Gastrocnemius medialis (tissue), 4 donors: ENCODE measurements around the gene RNF31. TPM values are rescaled to one million over a fixed set of nuclear protein-coding genes. Genes with fewer than 3 reads are reported as not detected.

Experiments used
- ATAC-seq, 2 donors: fragments of 150-250 bp; one replicate each; pipeline ENCODE4 v1.9.1; 2016
- DNase-seq, 2 donors: peaks; one replicate each; pipeline ENCODE4 v3.0.0-alpha.2; 2019
- H3K27ac ChIP-seq, 4 donors: fragments of 200-600 bp; sonication (generic); 1 replicate in 1 of 4; 2 replicates in 3 of 4; pipeline ENCODE4 v1.5.1; 2016 to 2018; ENCODE audit warnings: mild to moderate bottlenecking in 2 of 4, moderate library complexity in 1 of 4
- H3K27me3 ChIP-seq, 3 donors: fragments of 200-600 bp; sonication (generic) in 2 of 3; 1 replicate in 1 of 3; 2 replicates in 2 of 3; pipeline versions ENCODE4 v1.5.1 to v1.6.0; 2016 to 2019; ENCODE audit warnings: mild to moderate bottlenecking in 1 of 3, moderate library complexity in 1 of 3
- H3K36me3 ChIP-seq, 2 donors: fragments of 200-600 bp; sonication (generic) in 1 of 2; one replicate each; pipeline ENCODE4 v1.5.1; 2017 to 2018
- H3K4me1 ChIP-seq, 2 donors: fragments of 200-600 bp; sonication (generic) in 1 of 2; one replicate each; pipeline ENCODE4 v1.5.1; 2016 to 2017; ENCODE audit warnings: mild to moderate bottlenecking in 2 of 2
- H3K4me3 ChIP-seq, 4 donors: fragments of 200-600 bp; sonication (generic) in 3 of 4; 1 replicate in 1 of 4; 2 replicates in 3 of 4; pipeline ENCODE4 v1.5.1; 2016 to 2019; ENCODE audit warnings: mild to moderate bottlenecking in 2 of 4
- H3K9me3 ChIP-seq, 3 donors: fragments of 200-600 bp; sonication (generic) in 2 of 3; 1 replicate in 1 of 3; 2 replicates in 2 of 3; pipeline ENCODE4 v1.5.1; 2016 to 2019
- POLR2A ChIP-seq, 2 donors: fragments of 450-650 bp; IDR thresholded peaks; one replicate each; pipeline ENCODE4 v1.6.1; 2017; ENCODE audit warnings: antibody characterized with exemption in 2 of 2, mild to moderate bottlenecking in 2 of 2, moderate library complexity in 2 of 2
- in situ Hi-C, 4 donors: fragments of 200-750 bp; cut with MboI; loops; one replicate each; pipeline versions ENCODE4 v1.15.0 to v1.8.0; 2017; ENCODE audit warnings: low sequenced_read_pairs in 4 of 4
- intact Hi-C: fragments of 100-400 bp; cut with DNase I; formaldehyde crosslinking; loops from one replicate; pipeline ENCODE4 v1.15.1; 2023; ENCODE audit warnings: low total_unique reads
- total RNA-seq, 4 donors: library from RNA; depleted of rRNA; stranded (reverse); fragments of >200 nt; gene quantifications; one replicate each; pipeline versions ENCODE4 v1.1.0 to v1.2.3, GENCODE V29; 2016
- TF ChIP-seq, protein P1 (sequence below), 5 experiments: fragments of 450-650 bp in 3 of 5; fragments of 200-600 bp in 2 of 5; sonication (generic) in 2 of 5; IDR thresholded peaks in 4 of 5; conservative IDR thresholded peaks in 1 of 5; 1 replicate in 4 of 5; 2 replicates in 1 of 5; pipeline ENCODE4 v1.5.1; 2016 to 2019; ENCODE audit warnings: antibody characterized with exemption in 5 of 5, mild to moderate bottlenecking in 3 of 5, moderate library complexity in 3 of 5

The RNF31 gene
- total RNA-seq, 4 donors from 2014 or later: 63.3 to 140 (median 82.4) TPM

DNA sequence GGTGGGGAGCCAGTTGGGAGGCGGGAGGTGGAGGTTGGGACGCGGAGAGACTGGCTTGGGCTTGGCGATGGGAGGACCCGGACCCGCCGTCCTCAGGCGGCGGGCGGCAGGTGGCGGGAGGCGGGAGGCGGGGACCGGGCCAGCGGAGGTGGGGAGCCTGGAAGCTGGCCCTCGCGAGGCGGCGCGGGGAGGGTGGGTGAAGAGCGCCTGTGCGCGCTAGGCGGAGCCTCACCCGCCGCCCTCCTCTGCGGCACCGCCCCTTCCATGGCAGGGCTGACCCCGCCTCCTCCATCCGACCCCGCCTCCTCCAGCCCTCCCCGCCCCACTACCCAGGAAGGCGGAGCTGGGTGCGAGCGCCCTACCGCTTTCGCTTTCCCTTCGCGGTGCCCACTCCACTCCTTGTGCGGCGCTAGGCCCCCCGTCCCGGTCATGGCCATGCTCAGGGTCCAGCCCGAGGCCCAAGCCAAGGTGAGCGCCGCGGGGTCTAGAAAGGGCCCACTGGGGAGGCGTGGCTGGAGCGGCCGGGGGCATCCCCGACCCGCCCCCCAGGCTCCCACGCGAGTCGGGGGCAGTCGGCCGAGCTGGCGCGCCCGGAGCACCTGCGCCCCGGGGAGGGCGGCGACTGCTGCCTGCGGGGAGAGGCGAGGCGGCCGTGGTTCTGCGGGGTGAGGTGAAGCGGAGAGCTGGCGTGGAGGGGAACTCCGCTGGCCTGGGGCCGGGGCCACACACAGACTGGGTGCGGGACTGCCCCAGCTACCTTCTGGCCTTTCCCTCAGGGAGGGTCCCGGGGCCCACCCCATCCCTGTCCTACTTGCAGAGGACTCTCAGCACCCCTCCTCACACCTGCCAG lies 11.2 kb upstream of the RNF31 start, which contains the start of gene PSME1:
PSME1 (plus strand) TSS at position 361 of the 850 bp plus-strand sequence; CDS start at position 430, 69 bp downstream.
- H3K9me3 ChIP-seq: no peaks in the 10 kb centered on the region
- peak within 1 kb of the TSS; percentile 92 to 99 (median 96) for H3K27ac ChIP-seq
- TF ChIP-seq, protein P1, sequence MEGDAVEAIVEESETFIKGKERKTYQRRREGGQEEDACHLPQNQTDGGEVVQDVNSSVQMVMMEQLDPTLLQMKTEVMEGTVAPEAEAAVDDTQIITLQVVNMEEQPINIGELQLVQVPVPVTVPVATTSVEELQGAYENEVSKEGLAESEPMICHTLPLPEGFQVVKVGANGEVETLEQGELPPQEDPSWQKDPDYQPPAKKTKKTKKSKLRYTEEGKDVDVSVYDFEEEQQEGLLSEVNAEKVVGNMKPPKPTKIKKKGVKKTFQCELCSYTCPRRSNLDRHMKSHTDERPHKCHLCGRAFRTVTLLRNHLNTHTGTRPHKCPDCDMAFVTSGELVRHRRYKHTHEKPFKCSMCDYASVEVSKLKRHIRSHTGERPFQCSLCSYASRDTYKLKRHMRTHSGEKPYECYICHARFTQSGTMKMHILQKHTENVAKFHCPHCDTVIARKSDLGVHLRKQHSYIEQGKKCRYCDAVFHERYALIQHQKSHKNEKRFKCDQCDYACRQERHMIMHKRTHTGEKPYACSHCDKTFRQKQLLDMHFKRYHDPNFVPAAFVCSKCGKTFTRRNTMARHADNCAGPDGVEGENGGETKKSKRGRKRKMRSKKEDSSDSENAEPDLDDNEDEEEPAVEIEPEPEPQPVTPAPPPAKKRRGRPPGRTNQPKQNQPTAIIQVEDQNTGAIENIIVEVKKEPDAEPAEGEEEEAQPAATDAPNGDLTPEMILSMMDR (IDR thresholded peaks at IDR 0.05 in 4 of 5, conservative IDR thresholded peaks at IDR 0.05 in 1 of 5): peak in 1 of 5 experiments; percentile 18
- TF ChIP-seq POLR2A (IDR thresholded peaks at IDR 0.05): peak; percentile 71 to 74
- in situ Hi-C loops: loop anchor here in 1 of 4 donors (25.0 kb wide), 1 partner anchor 824 kb away; the partner anchor contains the start of genes BCL2L2, PABPN1 and PPP1R3E
- H3K27me3 ChIP-seq: no peaks in the 10 kb centered on the region
- H3K4me1 ChIP-seq: peaks cover 47 to 67% of the 10 kb centered on the region in 2 donors
- ATAC-seq: peak; percentile 53 to 75
- H3K4me3 ChIP-seq: peak within 1 kb of the TSS; percentile 86 to 100 (median 92)
- peak; percentile 89 to 94 for DNase-seq
- peaks cover 0 to 18% of the 10 kb centered on the region in 2 donors for H3K36me3 ChIP-seq
- intact Hi-C loops: no loop called here

DNA sequence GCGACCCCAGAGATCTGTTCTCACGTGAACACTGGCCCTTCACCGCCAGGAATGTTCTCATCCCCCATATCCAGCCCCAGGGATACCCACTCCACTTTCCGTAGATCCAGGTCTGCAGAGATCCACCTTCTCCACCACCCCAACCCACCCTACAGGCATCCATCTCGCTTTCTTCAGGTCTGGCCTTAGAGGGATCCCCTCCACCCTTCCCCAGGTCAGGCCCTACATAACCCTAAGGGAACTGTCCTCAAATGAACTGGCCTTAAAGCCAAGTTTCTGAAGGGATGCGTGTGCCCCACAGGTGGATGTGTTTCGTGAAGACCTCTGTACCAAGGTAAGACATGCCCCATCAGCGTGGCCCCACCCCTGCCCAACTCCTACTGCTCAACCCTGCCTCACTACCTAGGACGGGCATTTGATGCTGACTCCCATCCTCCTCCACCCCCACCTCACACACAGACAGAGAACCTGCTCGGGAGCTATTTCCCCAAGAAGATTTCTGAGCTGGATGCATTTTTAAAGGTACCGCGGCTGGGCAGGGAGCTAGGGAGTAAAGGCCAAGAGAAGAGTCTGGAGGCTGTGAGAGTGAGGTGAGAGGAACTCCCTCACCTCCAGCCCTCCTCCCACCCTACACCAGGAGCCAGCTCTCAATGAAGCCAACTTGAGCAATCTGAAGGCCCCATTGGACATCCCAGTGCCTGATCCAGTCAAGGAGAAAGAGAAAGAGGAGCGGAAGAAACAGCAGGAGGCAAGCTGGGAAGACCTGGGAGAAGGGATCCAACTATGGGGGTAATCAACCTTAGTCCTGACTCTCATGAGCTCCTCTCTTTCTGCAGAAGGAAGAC lies 10.4 kb upstream of the RNF31 start:
- H3K4me1 ChIP-seq: peaks cover 42 to 59% of the 10 kb centered on the region in 2 donors
- ATAC-seq (no peak), DNase-seq (no peak)
- TF ChIP-seq, protein P1 (IDR thresholded peaks at IDR 0.05 in 4 of 5, conservative IDR thresholded peaks at IDR 0.05 in 1 of 5): no peak
- no peak for TF ChIP-seq POLR2A (IDR thresholded peaks at IDR 0.05)
- H3K27ac ChIP-seq: peak overlapping the region; percentile 92 to 99 (median 96)
- in situ Hi-C loops (loop anchor here in 1 of 4 donors (25.0 kb wide), 1 partner anchor 825 kb away; the partner anchor contains the start of genes BCL2L2, PABPN1 and PPP1R3E), intact Hi-C loops (no loop called here)
- H3K4me3 ChIP-seq: peak overlapping the region; percentile 86 to 100 (median 92)
- no peaks in the 10 kb centered on the region for H3K27me3 ChIP-seq
- H3K36me3 ChIP-seq: peaks cover 0 to 18% of the 10 kb centered on the region in 2 donors
- H3K9me3 ChIP-seq: no peaks in the 10 kb centered on the region

DNA sequence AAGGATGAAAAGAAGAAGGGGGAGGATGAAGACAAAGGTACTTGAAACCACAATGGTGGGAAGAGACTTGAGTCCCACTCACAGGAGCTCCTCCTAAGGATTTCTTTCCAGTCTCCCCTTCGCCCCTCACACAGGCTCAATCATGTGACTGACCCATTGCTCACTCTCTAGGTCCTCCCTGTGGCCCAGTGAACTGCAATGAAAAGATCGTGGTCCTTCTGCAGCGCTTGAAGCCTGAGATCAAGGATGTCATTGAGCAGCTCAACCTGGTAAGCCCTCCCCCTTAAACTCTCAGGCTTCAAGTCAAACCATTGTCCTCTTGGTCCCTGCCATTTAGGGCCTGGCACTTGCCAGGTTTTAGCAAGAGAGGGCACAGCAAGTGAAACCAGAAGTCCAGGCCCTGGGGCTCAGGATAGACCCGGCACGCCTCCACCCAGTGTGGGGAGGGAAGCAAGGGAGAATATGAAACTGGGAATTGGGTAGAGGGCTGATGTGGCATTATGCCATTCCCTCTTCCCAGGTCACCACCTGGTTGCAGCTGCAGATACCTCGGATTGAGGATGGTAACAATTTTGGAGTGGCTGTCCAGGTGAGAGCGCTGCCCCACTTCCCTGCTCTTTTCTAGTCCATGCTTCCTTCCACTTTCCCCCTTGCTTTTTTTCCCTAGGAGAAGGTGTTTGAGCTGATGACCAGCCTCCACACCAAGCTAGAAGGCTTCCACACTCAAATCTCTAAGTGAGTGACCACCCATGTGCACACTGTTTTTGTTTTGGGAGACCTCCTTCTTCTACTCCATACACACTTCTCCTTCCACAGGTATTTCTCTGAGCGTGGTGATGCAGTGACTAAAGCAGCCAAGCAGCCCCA lies 9.5 kb upstream of the RNF31 start:
- ATAC-seq: no peak
- no peak for DNase-seq
- peaks cover 38 to 56% of the 10 kb centered on the region in 2 donors for H3K4me1 ChIP-seq
- H3K9me3 ChIP-seq: no peaks in the 10 kb centered on the region
- H3K36me3 ChIP-seq: peaks cover 0 to 18% of the 10 kb centered on the region in 2 donors
- H3K27ac ChIP-seq: peak overlapping the region; percentile 92 to 99 (median 96)
- in situ Hi-C loops (loop anchor here in 1 of 4 donors (25.0 kb wide), 1 partner anchor 825 kb away; the partner anchor contains the start of genes BCL2L2, PABPN1 and PPP1R3E), intact Hi-C loops (no loop called here)
- no peaks in the 10 kb centered on the region for H3K27me3 ChIP-seq
- TF ChIP-seq POLR2A (IDR thresholded peaks at IDR 0.05): no peak
- TF ChIP-seq, protein P1 (IDR thresholded peaks at IDR 0.05 in 4 of 5, conservative IDR thresholded peaks at IDR 0.05 in 1 of 5): no peak
- H3K4me3 ChIP-seq: no peak overlapping the region
